Measurements from ENCODE around the gene MTG1.

- TF ChIP-seq, protein P1, sequence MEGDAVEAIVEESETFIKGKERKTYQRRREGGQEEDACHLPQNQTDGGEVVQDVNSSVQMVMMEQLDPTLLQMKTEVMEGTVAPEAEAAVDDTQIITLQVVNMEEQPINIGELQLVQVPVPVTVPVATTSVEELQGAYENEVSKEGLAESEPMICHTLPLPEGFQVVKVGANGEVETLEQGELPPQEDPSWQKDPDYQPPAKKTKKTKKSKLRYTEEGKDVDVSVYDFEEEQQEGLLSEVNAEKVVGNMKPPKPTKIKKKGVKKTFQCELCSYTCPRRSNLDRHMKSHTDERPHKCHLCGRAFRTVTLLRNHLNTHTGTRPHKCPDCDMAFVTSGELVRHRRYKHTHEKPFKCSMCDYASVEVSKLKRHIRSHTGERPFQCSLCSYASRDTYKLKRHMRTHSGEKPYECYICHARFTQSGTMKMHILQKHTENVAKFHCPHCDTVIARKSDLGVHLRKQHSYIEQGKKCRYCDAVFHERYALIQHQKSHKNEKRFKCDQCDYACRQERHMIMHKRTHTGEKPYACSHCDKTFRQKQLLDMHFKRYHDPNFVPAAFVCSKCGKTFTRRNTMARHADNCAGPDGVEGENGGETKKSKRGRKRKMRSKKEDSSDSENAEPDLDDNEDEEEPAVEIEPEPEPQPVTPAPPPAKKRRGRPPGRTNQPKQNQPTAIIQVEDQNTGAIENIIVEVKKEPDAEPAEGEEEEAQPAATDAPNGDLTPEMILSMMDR (conservative IDR thresholded peaks at IDR 0.05; ENCODE audit: low read depth in 2 of 2) = no peak
- TF ChIP-seq POLR2AphosphoS5 (IDR thresholded peaks at IDR 0.05; ENCODE audit: low read depth) (no peak), EZH2phosphoT487 (IDR thresholded peaks at IDR 0.05; ENCODE audit: unreplicated experiment) (no peak), EZH2 (IDR thresholded peaks at IDR 0.05; ENCODE audit: low read depth, unreplicated experiment) (no peak), CREB1 (CRISPR knock-in tag; IDR thresholded peaks at IDR 0.05; ENCODE audit: low read depth) (no peak), ZNF114 (CRISPR knock-in tag; IDR thresholded peaks at IDR 0.05) (no peak), JUNB (IDR thresholded peaks at IDR 0.05; ENCODE audit: unreplicated experiment) (no peak), NANOG (IDR thresholded peaks at IDR 0.05; ENCODE audit: borderline replicate concordance) (no peak), ZNF462 (CRISPR knock-in tag; IDR thresholded peaks at IDR 0.05) (no peak), ZNF331 (CRISPR knock-in tag; IDR thresholded peaks at IDR 0.05; ENCODE audit: low read depth) (no peak), STAT1 (IDR thresholded peaks at IDR 0.05; ENCODE audit: unreplicated experiment) (no peak)
- TF ChIP-seq, protein P2, sequence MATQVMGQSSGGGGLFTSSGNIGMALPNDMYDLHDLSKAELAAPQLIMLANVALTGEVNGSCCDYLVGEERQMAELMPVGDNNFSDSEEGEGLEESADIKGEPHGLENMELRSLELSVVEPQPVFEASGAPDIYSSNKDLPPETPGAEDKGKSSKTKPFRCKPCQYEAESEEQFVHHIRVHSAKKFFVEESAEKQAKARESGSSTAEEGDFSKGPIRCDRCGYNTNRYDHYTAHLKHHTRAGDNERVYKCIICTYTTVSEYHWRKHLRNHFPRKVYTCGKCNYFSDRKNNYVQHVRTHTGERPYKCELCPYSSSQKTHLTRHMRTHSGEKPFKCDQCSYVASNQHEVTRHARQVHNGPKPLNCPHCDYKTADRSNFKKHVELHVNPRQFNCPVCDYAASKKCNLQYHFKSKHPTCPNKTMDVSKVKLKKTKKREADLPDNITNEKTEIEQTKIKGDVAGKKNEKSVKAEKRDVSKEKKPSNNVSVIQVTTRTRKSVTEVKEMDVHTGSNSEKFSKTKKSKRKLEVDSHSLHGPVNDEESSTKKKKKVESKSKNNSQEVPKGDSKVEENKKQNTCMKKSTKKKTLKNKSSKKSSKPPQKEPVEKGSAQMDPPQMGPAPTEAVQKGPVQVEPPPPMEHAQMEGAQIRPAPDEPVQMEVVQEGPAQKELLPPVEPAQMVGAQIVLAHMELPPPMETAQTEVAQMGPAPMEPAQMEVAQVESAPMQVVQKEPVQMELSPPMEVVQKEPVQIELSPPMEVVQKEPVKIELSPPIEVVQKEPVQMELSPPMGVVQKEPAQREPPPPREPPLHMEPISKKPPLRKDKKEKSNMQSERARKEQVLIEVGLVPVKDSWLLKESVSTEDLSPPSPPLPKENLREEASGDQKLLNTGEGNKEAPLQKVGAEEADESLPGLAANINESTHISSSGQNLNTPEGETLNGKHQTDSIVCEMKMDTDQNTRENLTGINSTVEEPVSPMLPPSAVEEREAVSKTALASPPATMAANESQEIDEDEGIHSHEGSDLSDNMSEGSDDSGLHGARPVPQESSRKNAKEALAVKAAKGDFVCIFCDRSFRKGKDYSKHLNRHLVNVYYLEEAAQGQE (IDR thresholded peaks at IDR 0.05; ENCODE audit: unreplicated experiment) = no peak
- TF ChIP-seq, protein P3, sequence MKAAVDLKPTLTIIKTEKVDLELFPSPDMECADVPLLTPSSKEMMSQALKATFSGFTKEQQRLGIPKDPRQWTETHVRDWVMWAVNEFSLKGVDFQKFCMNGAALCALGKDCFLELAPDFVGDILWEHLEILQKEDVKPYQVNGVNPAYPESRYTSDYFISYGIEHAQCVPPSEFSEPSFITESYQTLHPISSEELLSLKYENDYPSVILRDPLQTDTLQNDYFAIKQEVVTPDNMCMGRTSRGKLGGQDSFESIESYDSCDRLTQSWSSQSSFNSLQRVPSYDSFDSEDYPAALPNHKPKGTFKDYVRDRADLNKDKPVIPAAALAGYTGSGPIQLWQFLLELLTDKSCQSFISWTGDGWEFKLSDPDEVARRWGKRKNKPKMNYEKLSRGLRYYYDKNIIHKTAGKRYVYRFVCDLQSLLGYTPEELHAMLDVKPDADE (IDR thresholded peaks at IDR 0.05) = no peak
Observed at GRCh38 chr10:133415752-133416151, 21.8 kb downstream of the MTG1 start.
